ENCODE measurements around the gene PRCC. TPM values are rescaled to one million over a fixed set of nuclear protein-coding genes. Genes with fewer than 3 reads are reported as not detected.
A peak's percentile ranks its signal among the peaks of the same experiment; 100 is the strongest.

PRCC gene
- total and polyA plus RNA-seq, 2 of the 8 experiments (the other 6 are each of a cell fraction or from before 2014, with no cell fraction given): 95.2 to 115 TPM

GRCh38 chr1:156750711-156751450 is 16.5 kb upstream of the PRCC start (continued):
- TF ChIP-seq RNF2 (IDR thresholded peaks at IDR 0.05; ENCODE audit: borderline replicate concordance, low read depth, low read length, missing control alignments, poor library complexity, severe bottlenecking): no peak
- peak; percentile 52 for TF ChIP-seq PHF8 (conservative IDR thresholded peaks at IDR 0.05; ENCODE audit: low read depth, low read length)
